ENCODE measurements around the gene IL17RC. TPM values are rescaled to one million over a fixed set of nuclear protein-coding genes. Genes with fewer than 3 reads are reported as not detected.
"Not testable (repeated sequence)": the region's sequence is repeated elsewhere in the genome, so short reads cannot be mapped to it uniquely, and the experiment has no call there.

The IL17RC gene
- total and polyA plus RNA-seq, 3 experiments from 2014 or later = 0.20 to 11.0 (median 0.31) TPM

- DNase-seq = no peak
- Histone ChIP-seq H3K36me3 (ENCODE audit: insufficient read depth, low read length) (peaks cover 7% of the 10 kb centered on the region), H3K4me1 (ENCODE audit: insufficient read depth, low read length) (peaks cover 12% of the 10 kb centered on the region), H3K27me3 (ENCODE audit: insufficient read depth, low read length, poor library complexity, severe bottlenecking) (no peaks in the 10 kb centered on the region), H3K4me3 (ENCODE audit: low read length) (no peak overlapping the region), H3K27ac (ENCODE audit: low read depth, low read length) (no peak overlapping the region), H3K9me3 (ENCODE audit: low read length) (no peaks in the 10 kb centered on the region)
- H3K9me3 Mint-ChIP-seq = no peaks in the 10 kb centered on the region
- H3K4me1 Mint-ChIP-seq = peaks cover 26 to 53% (median 53%) of the 10 kb centered on the region in 3 donors
- H3K4me3 Mint-ChIP-seq = peak overlapping the region in 1 of 7 donors; percentile 29
- H3K27me3 Mint-ChIP-seq = no peaks in the 10 kb centered on the region
- peak overlapping the region; percentile 8 to 86 (median 78) for H3K27ac Mint-ChIP-seq
- POLR2A ChIA-PET = no interaction called here
- H3K36me3 Mint-ChIP-seq = peaks cover 3 to 22% (median 14%) of the 10 kb centered on the region in 3 donors
- CTCF ChIA-PET = no interaction called here
These were observed 19.2 kb upstream of the IL17RC start for GRCh38 chr3:9897408-9898372.

GRCh38 chr3:9898467-9899241 lies 18.2 kb upstream of the IL17RC start:
- POLR2A ChIA-PET = no interaction called here
- no peaks in the 10 kb centered on the region for H3K36me3 ChIP-seq (ENCODE audit: insufficient read depth, low read length)
- H3K9me3 ChIP-seq (ENCODE audit: low read length) = no peaks in the 10 kb centered on the region
- peaks cover 19% of the 10 kb centered on the region for H3K4me1 ChIP-seq (ENCODE audit: insufficient read depth, low read length)
- Mint-ChIP-seq H3K4me3 (peak overlapping the region in 1 of 7 donors; percentile 29), H3K27me3 (no peaks in the 10 kb centered on the region), H3K27ac (peak overlapping the region; percentile 40 to 86 (median 80)), H3K4me1 (peaks cover 28 to 54% (median 52%) of the 10 kb centered on the region in 3 donors), H3K9me3 (no peaks in the 10 kb centered on the region), H3K36me3 (peaks cover 3 to 13% (median 7%) of the 10 kb centered on the region in 3 donors)
- H3K27me3 ChIP-seq (ENCODE audit: insufficient read depth, low read length, poor library complexity, severe bottlenecking) = no peaks in the 10 kb centered on the region
- CTCF ChIA-PET = no interaction called here
- no peak overlapping the region for H3K4me3 ChIP-seq (ENCODE audit: low read length)
- no peak overlapping the region for H3K27ac ChIP-seq (ENCODE audit: low read depth, low read length)
- no peak for DNase-seq

- Histone ChIP-seq H3K9me3 (ENCODE audit: low read length) (no peaks in the 10 kb centered on the region), H3K4me3 (ENCODE audit: low read length) (no peak overlapping the region), H3K27ac (ENCODE audit: low read depth, low read length) (no peak overlapping the region), H3K36me3 (ENCODE audit: insufficient read depth, low read length) (no peaks in the 10 kb centered on the region), H3K4me1 (ENCODE audit: insufficient read depth, low read length) (peaks cover 19% of the 10 kb centered on the region), H3K27me3 (ENCODE audit: insufficient read depth, low read length, poor library complexity, severe bottlenecking) (no peaks in the 10 kb centered on the region)
- ChIA-PET POLR2A (interaction anchor here (0.7 kb wide), 1 partner anchor 169 kb away, joined by 4 read pairs; no protein-coding TSS in a partner anchor), CTCF (no interaction called here)
- Mint-ChIP-seq H3K36me3 (peaks cover 3 to 6% (median 6%) of the 10 kb centered on the region in 3 donors), H3K4me1 (peaks cover 24 to 50% (median 48%) of the 10 kb centered on the region in 3 donors), H3K27me3 (no peaks in the 10 kb centered on the region), H3K4me3 (no peak overlapping the region), H3K27ac (peak overlapping the region in 2 of 8 donors; percentile 29 to 58), H3K9me3 (no peaks in the 10 kb centered on the region)
- DNase-seq = no peak
These were observed 17.6 kb upstream of the IL17RC start for GRCh38 chr3:9899289-9899791.

- H3K4me1 Mint-ChIP-seq = peaks cover 18 to 38% (median 36%) of the 10 kb centered on the region in 3 donors
- not testable (repeated sequence) for H3K27ac ChIP-seq (ENCODE audit: low read depth, low read length); H3K9me3 Mint-ChIP-seq; H3K36me3 ChIP-seq (ENCODE audit: insufficient read depth, low read length); H3K4me3 ChIP-seq (ENCODE audit: low read length); H3K27me3 Mint-ChIP-seq; H3K9me3 ChIP-seq (ENCODE audit: low read length); H3K36me3 Mint-ChIP-seq; H3K27me3 ChIP-seq (ENCODE audit: insufficient read depth, low read length, poor library complexity, severe bottlenecking); DNase-seq
- ChIA-PET CTCF (interaction anchor here (1.2 to 2.1 kb wide), 2 partner anchors 10 to 32 kb away, joined by 3 to 5 read pairs; no protein-coding TSS in a partner anchor), POLR2A (interaction anchor here (1.5 kb wide), 1 partner anchor 10 kb away, joined by 6 read pairs; no protein-coding TSS in a partner anchor)
- peaks cover 19% of the 10 kb centered on the region for H3K4me1 ChIP-seq (ENCODE audit: insufficient read depth, low read length)
- peak overlapping the region in 6 of 8 donors; percentile 38 to 89 (median 81) for H3K27ac Mint-ChIP-seq
- H3K4me3 Mint-ChIP-seq = peak overlapping the region in 1 of 7 donors; percentile 45
These were observed 15.9 kb upstream of the IL17RC start for GRCh38 chr3:9900965-9901415.

- Mint-ChIP-seq H3K4me3 (peak overlapping the region in 6 of 7 donors; percentile 78 to 88 (median 82)), H3K27ac (peak overlapping the region; percentile 22 to 94 (median 84)), H3K9me3 (no peaks in the 10 kb centered on the region), H3K36me3 (no peaks in the 10 kb centered on the region), H3K27me3 (no peaks in the 10 kb centered on the region), H3K4me1 (peaks cover 18 to 37% (median 29%) of the 10 kb centered on the region in 3 donors)
- Histone ChIP-seq H3K9me3 (ENCODE audit: low read length) (no peaks in the 10 kb centered on the region), H3K4me1 (ENCODE audit: insufficient read depth, low read length) (peaks cover 19% of the 10 kb centered on the region), H3K36me3 (ENCODE audit: insufficient read depth, low read length) (no peaks in the 10 kb centered on the region), H3K27ac (ENCODE audit: low read depth, low read length) (no peak overlapping the region), H3K27me3 (ENCODE audit: insufficient read depth, low read length, poor library complexity, severe bottlenecking) (no peaks in the 10 kb centered on the region), H3K4me3 (ENCODE audit: low read length) (no peak overlapping the region)
- ChIA-PET CTCF (interaction anchor here (0.6 to 2.1 kb wide), 2 partner anchors 31 to 150 kb away, joined by 3 to 5 read pairs; no protein-coding TSS in a partner anchor), POLR2A (interaction anchor here (1.5 kb wide), 1 partner anchor 11 kb away, joined by 6 read pairs; no protein-coding TSS in a partner anchor)
- peak in 2 of 5 donors; percentile 35 to 44 for DNase-seq
These were observed 14.9 kb upstream of the IL17RC start for GRCh38 chr3:9901967-9902366.

- POLR2A ChIA-PET = interaction anchor here (0.5 to 1.5 kb wide), 2 partner anchors 11 to 270 kb away, joined by 6 to 8 read pairs; no protein-coding TSS in a partner anchor
- Mint-ChIP-seq H3K9me3 (no peaks in the 10 kb centered on the region), H3K4me3 (peak within 1 kb of the TSS; percentile 52 to 88 (median 82)), H3K27me3 (no peaks in the 10 kb centered on the region), H3K36me3 (no peaks in the 10 kb centered on the region), H3K27ac (peak within 1 kb of the TSS; percentile 22 to 94 (median 84)), H3K4me1 (peaks cover 18 to 37% (median 29%) of the 10 kb centered on the region in 3 donors)
- DNase-seq = no peak
- Histone ChIP-seq H3K9me3 (ENCODE audit: low read length) (no peaks in the 10 kb centered on the region), H3K4me1 (ENCODE audit: insufficient read depth, low read length) (peaks cover 19% of the 10 kb centered on the region), H3K36me3 (ENCODE audit: insufficient read depth, low read length) (no peaks in the 10 kb centered on the region), H3K4me3 (ENCODE audit: low read length) (no peak within 1 kb of the TSS), H3K27me3 (ENCODE audit: insufficient read depth, low read length, poor library complexity, severe bottlenecking) (no peaks in the 10 kb centered on the region), H3K27ac (ENCODE audit: low read depth, low read length) (no peak within 1 kb of the TSS)
- CTCF ChIA-PET = interaction anchor here (0.6 to 2.1 kb wide), 2 partner anchors 30 to 151 kb away, joined by 3 to 5 read pairs; no protein-coding TSS in a partner anchor
These were observed 14.3 kb upstream of the IL17RC start, which contains the start of gene IL17RE for GRCh38 chr3:9902372-9903237. Gene IL17RE (plus strand): TSS chr3:9902848. CDS start chr3:9902933, 85 bp downstream.

GRCh38 chr3:9903238-9903624 lies 13.7 kb upstream of the IL17RC start:
- no peaks in the 10 kb centered on the region for H3K36me3 ChIP-seq (ENCODE audit: insufficient read depth, low read length)
- H3K27ac ChIP-seq (ENCODE audit: low read depth, low read length) = no peak overlapping the region
- no peaks in the 10 kb centered on the region for H3K27me3 Mint-ChIP-seq
- peak overlapping the region in 7 of 8 donors; percentile 58 to 89 (median 74) for H3K27ac Mint-ChIP-seq
- no peaks in the 10 kb centered on the region for H3K9me3 ChIP-seq (ENCODE audit: low read length)
- no peak overlapping the region for H3K4me3 ChIP-seq (ENCODE audit: low read length)
- H3K36me3 Mint-ChIP-seq = no peaks in the 10 kb centered on the region
- H3K4me1 ChIP-seq (ENCODE audit: insufficient read depth, low read length) = peaks cover 19% of the 10 kb centered on the region
- POLR2A ChIA-PET = interaction anchor here (0.5 kb wide), 1 partner anchor 269 kb away, joined by 8 read pairs; no protein-coding TSS in a partner anchor
- peaks cover 18 to 33% (median 25%) of the 10 kb centered on the region in 3 donors for H3K4me1 Mint-ChIP-seq
- no peaks in the 10 kb centered on the region for H3K27me3 ChIP-seq (ENCODE audit: insufficient read depth, low read length, poor library complexity, severe bottlenecking)
- CTCF ChIA-PET = no interaction called here
- no peak for DNase-seq
- no peaks in the 10 kb centered on the region for H3K9me3 Mint-ChIP-seq
- H3K4me3 Mint-ChIP-seq = peak overlapping the region; percentile 52 to 88 (median 82)

Measured in CD8-positive, alpha-beta memory T cell (primary cell).